ENCODE results near the gene KCNG2.

DNA sequence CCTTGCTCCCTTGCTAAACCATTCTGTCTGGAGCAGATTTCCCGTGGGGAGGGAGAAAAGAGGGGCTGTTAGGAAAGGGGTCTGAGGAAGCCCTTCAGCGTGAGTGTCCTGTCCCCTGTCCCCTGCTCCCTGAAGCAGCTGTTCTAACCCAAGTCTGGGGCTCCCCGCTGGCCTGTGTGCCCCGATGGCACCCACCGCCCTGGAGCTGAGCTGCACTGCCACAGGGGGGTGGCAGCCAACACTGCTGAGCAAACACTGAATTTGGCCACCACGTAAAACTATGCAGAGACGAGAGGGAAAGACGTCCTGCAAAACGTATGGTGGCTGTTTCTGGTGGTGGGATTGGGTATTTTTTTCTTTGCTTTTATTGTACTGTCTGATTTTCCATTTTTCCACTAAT is 17.9 kb downstream of the KCNG2 start:
- TF ChIP-seq, protein P1, sequence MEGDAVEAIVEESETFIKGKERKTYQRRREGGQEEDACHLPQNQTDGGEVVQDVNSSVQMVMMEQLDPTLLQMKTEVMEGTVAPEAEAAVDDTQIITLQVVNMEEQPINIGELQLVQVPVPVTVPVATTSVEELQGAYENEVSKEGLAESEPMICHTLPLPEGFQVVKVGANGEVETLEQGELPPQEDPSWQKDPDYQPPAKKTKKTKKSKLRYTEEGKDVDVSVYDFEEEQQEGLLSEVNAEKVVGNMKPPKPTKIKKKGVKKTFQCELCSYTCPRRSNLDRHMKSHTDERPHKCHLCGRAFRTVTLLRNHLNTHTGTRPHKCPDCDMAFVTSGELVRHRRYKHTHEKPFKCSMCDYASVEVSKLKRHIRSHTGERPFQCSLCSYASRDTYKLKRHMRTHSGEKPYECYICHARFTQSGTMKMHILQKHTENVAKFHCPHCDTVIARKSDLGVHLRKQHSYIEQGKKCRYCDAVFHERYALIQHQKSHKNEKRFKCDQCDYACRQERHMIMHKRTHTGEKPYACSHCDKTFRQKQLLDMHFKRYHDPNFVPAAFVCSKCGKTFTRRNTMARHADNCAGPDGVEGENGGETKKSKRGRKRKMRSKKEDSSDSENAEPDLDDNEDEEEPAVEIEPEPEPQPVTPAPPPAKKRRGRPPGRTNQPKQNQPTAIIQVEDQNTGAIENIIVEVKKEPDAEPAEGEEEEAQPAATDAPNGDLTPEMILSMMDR (IDR thresholded peaks at IDR 0.05; ENCODE audit: poor library complexity, severe bottlenecking): no peak
- TF ChIP-seq POLR2AphosphoS5 (IDR thresholded peaks at IDR 0.05) (no peak), EP300 (conservative IDR thresholded peaks at IDR 0.05; ENCODE audit: poor library complexity, severe bottlenecking) (no peak), TAF1 (IDR thresholded peaks at IDR 0.05; ENCODE audit: low read depth) (no peak), SMC3 (conservative IDR thresholded peaks at IDR 0.05; ENCODE audit: poor library complexity) (no peak), RAD21 (conservative IDR thresholded peaks at IDR 0.05) (no peak), EZH2 (IDR thresholded peaks at IDR 0.05; ENCODE audit: borderline replicate concordance, insufficient read depth, low read length, poor library complexity, severe bottlenecking) (no peak), MXI1 (conservative IDR thresholded peaks at IDR 0.05; ENCODE audit: poor library complexity, severe bottlenecking) (no peak)
